Spinal cord (tissue), 10 donors: Measurements from ENCODE around the gene CHURC1. TPM values are rescaled to one million over a fixed set of nuclear protein-coding genes. Genes with fewer than 3 reads are reported as not detected.

Experiments used
- DNase-seq, 6 donors: peaks; one replicate each; pipeline versions ENCODE4 v3.0.0 to v3.0.0-alpha.2; 2013 to 2015; ENCODE audit warnings: low spot score in 6 of 6, low read depth in 4 of 6
- H3K27ac ChIP-seq: one replicate; pipeline ENCODE4 v1.5.1; 2013; ENCODE audit warnings: low read depth, low read length, control low read depth
- H3K27me3 ChIP-seq: one replicate; pipeline ENCODE4 v1.6.1; 2013; ENCODE audit warnings: low read length; ENCODE audit not compliant: control insufficient read depth, insufficient read depth
- H3K36me3 ChIP-seq: one replicate; pipeline ENCODE4 v1.6.1; 2013; ENCODE audit warnings: low read length; ENCODE audit not compliant: control insufficient read depth, insufficient read depth
- H3K4me1 ChIP-seq: one replicate; pipeline ENCODE4 v1.6.1; 2013; ENCODE audit warnings: low read length; ENCODE audit not compliant: control insufficient read depth, insufficient read depth
- H3K4me3 ChIP-seq: one replicate; pipeline ENCODE4 v1.5.1; 2013; ENCODE audit warnings: low read depth, low read length, control low read depth
- H3K9me3 ChIP-seq: one replicate; pipeline ENCODE4 v1.6.1; 2013; ENCODE audit warnings: low read length; ENCODE audit not compliant: control insufficient read depth, insufficient read depth
- WGBS: methylation state at CpG from one replicate; pipeline ENCODE4 v1.1.5; 2013; ENCODE audit warnings: missing lambda C conversion rate; ENCODE audit not compliant: insufficient coverage; 5-methylcytosine and 5-hydroxymethylcytosine counted together
- polyA plus RNA-seq, 2 donors: library from polyadenylated mRNA; unstranded; fragments of 120-200 nt; gene quantifications; one replicate each; pipeline ENCODE4 v1.2.1, GENCODE V29; 2013; ENCODE audit not compliant: insufficient read length in 2 of 2
- total RNA-seq, 2 donors: library from RNA; depleted of rRNA in 1 of 2; stranded (reverse); fragments of 120-200 nt in 1 of 2; fragments of >200 nt in 1 of 2; gene quantifications; one replicate each; pipeline versions ENCODE4 v1.2.3 to v1.2.4, GENCODE V29; 2013 to 2014
- donor health status: healthy.

CHURC1 gene
- total and polyA plus RNA-seq, 4 donors, result 38.7 to 67.5 (median 53.9) TPM

DNA sequence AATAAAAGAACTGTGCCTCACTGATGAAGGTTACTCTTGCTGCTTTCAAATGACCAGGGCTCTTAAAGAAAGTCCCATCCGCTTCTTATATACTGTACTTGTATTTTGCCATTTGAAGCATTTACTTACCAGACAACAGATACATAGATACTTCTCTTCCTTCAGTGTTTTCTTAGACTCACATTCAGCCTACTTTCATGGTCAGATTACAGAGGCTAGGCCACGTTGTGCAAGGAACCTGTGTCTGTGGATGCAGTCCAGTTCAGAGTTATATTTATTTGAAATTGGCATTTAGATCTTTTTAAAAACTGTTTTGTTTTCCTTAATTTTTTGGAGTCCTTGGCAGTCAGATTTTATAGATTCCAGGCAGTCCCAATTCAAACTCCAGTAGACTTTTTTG is 6.2 kb downstream of the CHURC1 start:
- Histone ChIP-seq H3K27ac (no peak overlapping the region), H3K27me3 (no peaks in the 10 kb centered on the region), H3K4me1 (peaks cover 3% of the 10 kb centered on the region), H3K9me3 (no peaks in the 10 kb centered on the region), H3K4me3 (no peak overlapping the region), H3K36me3 (no peaks in the 10 kb centered on the region)
- 100% methylated on average over 1 of the region's 2 CpGs for WGBS
- DNase-seq, result no peak

DNA sequence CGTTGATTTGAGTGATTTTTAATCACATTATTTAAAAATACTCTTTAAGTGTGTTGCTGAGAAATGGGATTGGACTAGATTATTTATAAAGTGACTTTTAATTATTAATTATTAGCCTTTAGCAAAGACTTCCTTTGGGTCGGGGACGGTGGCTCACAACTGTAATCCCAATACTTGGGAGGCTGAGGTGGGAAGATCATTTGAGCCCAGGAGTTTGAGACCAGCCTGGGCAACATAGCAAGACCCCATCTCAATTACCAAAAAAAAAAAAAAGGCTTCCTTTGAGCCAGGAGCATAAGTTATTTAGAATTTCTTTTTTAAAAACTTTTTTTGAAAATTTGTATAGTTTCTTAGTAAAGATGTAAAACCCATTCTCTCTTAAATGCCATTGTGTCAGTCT is 8.8 kb downstream of the CHURC1 start:
- peaks cover under 1% of the 10 kb centered on the region for H3K36me3 ChIP-seq
- H3K4me3 ChIP-seq, result no peak overlapping the region
- WGBS, result no CpG with 5 or more reads among the region's 3 CpGs
- peaks cover 3% of the 10 kb centered on the region for H3K4me1 ChIP-seq
- H3K9me3 ChIP-seq, result no peaks in the 10 kb centered on the region
- DNase-seq, result no peak
- H3K27me3 ChIP-seq, result no peaks in the 10 kb centered on the region
- H3K27ac ChIP-seq, result no peak overlapping the region

- no peak for DNase-seq
- Histone ChIP-seq H3K9me3 (no peaks in the 10 kb centered on the region), H3K4me3 (no peak overlapping the region), H3K27ac (no peak overlapping the region), H3K27me3 (no peaks in the 10 kb centered on the region), H3K4me1 (no peaks in the 10 kb centered on the region), H3K36me3 (peaks cover 9% of the 10 kb centered on the region)
- WGBS, result no CpG with 5 or more reads among the region's 4 CpGs
Measured at GRCh38 chr14:64926398-64926995, 12.2 kb downstream of the CHURC1 start.

GRCh38 chr14:64927031-64927430 is 12.8 kb downstream of the CHURC1 start:
- no peaks in the 10 kb centered on the region for H3K4me1 ChIP-seq
- no peak overlapping the region for H3K27ac ChIP-seq
- no peak for DNase-seq
- H3K4me3 ChIP-seq, result no peak overlapping the region
- H3K36me3 ChIP-seq, result peaks cover 9% of the 10 kb centered on the region
- no CpG with 5 or more reads among the region's 3 CpGs for WGBS
- H3K27me3 ChIP-seq, result no peaks in the 10 kb centered on the region
- H3K9me3 ChIP-seq, result no peaks in the 10 kb centered on the region

DNA sequence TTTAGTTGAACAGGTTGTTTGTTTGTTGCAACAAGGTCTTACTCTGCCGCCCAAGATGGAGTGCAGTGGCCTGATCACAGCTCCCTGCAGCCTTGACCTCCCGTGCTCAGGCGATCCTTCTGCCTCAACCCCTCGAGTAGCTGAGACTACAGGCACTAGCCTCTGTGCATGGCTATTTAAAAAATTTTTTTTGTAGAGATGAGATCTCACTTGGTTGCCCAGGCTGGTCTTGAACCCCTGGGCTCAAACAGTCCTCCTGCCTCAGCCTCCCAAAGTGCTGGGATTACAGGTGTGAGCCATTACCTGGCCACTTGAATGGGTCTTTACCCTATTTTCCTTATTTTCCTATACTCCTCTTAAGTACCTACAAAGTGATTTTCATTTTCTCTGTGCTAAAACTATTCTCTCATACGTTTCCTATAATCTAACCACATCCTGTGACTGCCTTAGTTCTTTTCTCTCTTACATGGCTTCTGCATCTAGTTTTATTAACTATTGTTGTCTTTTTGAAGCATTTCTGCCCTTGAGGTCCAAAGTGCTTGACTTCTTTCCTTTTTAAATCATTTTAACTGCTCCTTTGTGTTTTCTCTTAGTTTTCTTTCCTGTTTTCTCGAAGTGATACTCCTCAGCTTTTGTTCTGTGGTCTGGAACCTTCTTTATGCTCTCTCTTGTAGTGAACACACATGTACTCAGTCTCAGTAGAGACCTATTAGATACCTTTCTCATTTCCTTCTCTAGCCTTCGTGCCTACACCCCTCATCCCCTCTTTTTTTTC is 14.2 kb downstream of the CHURC1 start:
- 77% methylated on average over 3 of the region's 7 CpGs for WGBS
- H3K36me3 ChIP-seq, result peaks cover 9% of the 10 kb centered on the region

DNA sequence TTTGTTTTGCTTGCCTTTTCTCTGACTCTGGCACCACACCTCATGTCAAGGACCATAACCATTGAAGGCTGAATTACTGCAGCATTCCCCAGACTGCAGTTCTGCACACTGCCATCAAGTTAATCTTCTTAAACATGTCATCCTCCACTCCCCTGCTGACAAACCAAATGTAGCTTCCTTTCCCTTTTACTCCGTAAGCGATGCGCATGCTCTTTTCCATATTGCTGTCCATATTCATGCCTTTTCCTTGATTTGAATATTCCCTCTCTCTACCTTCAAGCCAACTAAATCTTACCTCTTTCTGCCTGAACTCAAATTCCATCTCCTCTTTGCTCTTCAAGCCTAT is 14.7 kb downstream of the CHURC1 start:
- WGBS, result 69% methylated on average over 3 of the region's 3 CpGs
- no peak overlapping the region for H3K27ac ChIP-seq
- no peaks in the 10 kb centered on the region for H3K27me3 ChIP-seq
- DNase-seq, result peak in 1 of 6 donors; percentile 78
- H3K4me1 ChIP-seq, result no peaks in the 10 kb centered on the region
- no peaks in the 10 kb centered on the region for H3K9me3 ChIP-seq
- peaks cover 11% of the 10 kb centered on the region for H3K36me3 ChIP-seq
- H3K4me3 ChIP-seq, result no peak overlapping the region

More for the DNA sequence above, 14.2 kb downstream of the CHURC1 start:
- DNase-seq, result no peak
- no peaks in the 10 kb centered on the region for H3K27me3 ChIP-seq
- no peaks in the 10 kb centered on the region for H3K4me1 ChIP-seq
- no peaks in the 10 kb centered on the region for H3K9me3 ChIP-seq
- no peak overlapping the region for H3K4me3 ChIP-seq
- no peak overlapping the region for H3K27ac ChIP-seq

DNA sequence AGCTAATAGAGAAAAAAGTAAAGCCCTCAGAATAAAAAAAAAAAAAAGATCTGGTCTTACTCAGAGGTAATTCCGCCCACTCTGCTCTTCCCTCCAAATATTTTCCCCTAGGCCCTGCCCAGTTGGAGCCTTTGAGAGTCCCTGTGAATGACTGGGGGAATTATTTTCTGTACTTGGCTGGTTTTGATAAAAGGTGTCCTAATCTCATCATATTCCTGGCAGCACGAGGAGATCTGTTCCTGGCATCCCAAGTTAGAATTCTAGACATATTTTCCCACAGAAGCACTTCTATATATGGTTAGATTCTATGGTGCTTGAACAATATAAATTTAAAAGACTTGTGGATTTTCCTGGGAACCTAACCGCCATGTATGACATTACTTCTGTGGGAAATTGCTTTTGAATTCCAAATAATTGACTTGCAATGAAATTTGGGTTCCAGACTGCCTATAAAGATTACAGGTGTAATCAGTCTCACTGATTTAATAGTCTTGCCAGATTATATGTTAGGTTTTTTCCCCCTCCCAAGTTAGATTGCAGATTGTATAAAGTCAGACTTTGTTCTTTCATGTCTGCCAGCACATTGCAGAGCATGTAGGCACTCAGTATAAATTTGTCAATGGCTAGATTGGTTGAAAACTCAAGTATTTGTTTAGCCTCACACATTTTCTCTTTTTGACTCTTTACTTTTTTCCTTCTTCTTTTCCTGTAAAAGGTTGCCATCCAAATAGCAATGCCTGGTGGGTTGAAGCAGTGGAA is 16.0 kb downstream of the CHURC1 start:
- no CpG with 5 or more reads among the region's 3 CpGs for WGBS
- H3K9me3 ChIP-seq, result no peaks in the 10 kb centered on the region
- no peaks in the 10 kb centered on the region for H3K27me3 ChIP-seq
- no peak for DNase-seq
- H3K4me1 ChIP-seq, result no peaks in the 10 kb centered on the region
- no peak overlapping the region for H3K27ac ChIP-seq
- no peak overlapping the region for H3K4me3 ChIP-seq
- peaks cover 12% of the 10 kb centered on the region for H3K36me3 ChIP-seq

DNA sequence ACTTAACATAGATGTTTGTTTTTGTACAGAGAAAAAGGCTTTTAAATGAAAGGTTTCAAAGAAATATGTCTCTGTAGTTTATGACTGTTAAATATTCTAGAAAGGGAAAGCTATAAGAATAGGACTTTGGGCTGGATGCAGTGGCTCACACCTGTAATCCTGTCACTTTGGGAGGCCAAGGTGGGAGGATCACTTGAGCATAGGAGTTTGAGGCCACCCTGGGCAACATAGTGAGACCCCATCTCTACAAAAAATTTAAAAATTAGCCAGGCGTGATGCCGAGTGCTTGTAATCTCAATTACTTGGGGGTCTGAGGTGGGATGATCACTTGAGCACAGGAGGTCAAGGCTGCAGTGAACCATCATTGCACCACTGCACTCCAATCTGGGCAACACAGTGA is 16.9 kb downstream of the CHURC1 start:
- H3K27ac ChIP-seq, result no peak overlapping the region
- no peaks in the 10 kb centered on the region for H3K4me1 ChIP-seq

DNA sequence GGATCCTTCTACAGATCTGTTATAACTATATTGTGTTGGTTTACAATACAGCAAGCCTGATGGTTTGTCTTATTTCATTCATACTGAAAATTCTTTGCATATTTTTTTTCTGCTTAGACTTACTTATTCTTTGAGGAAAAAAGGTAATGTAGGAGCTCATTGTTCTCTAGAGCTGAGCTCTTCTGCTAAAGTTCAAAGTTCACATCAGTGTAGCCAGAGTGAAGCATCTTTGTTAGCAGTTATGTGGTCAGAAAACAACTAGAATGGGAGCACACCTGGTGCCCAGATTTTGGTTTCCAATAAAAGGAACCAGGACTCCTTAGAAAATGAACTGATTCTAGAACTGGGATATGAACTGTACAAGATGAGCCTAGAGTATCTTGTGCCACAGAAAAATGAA is 18.0 kb downstream of the CHURC1 start:
- no peak overlapping the region for H3K4me3 ChIP-seq
- peaks cover 12% of the 10 kb centered on the region for H3K36me3 ChIP-seq
- H3K27ac ChIP-seq, result no peak overlapping the region
- H3K27me3 ChIP-seq, result no peaks in the 10 kb centered on the region
- no peaks in the 10 kb centered on the region for H3K4me1 ChIP-seq
- no peaks in the 10 kb centered on the region for H3K9me3 ChIP-seq
- no peak for DNase-seq

More for the DNA sequence above, 16.9 kb downstream of the CHURC1 start:
- DNase-seq, result no peak
- no peak overlapping the region for H3K4me3 ChIP-seq
- H3K9me3 ChIP-seq, result no peaks in the 10 kb centered on the region
- 87% methylated on average over 2 of the region's 2 CpGs for WGBS
- no peaks in the 10 kb centered on the region for H3K27me3 ChIP-seq
- H3K36me3 ChIP-seq, result peaks cover 12% of the 10 kb centered on the region
